Stimulated activated CD8-positive, alpha-beta memory T cell treated with anti-CD3 and anti-CD28 coated beads, Interleukin-7, amount 100 ng/mL, for 48 hours (primary cell): ENCODE results near the gene ECSCR.
"Not testable (repeated sequence)": the region's sequence is repeated elsewhere in the genome, so short reads cannot be mapped to it uniquely, and the experiment has no call there.

Experiments used
- DNase-seq, 2 donors: peaks; one replicate each; pipeline ENCODE4 v3.0.0-alpha.2; 2020; ENCODE audit warnings: low read depth in 1 of 2; ENCODE audit errors: extremely low read depth in 1 of 2

ECSCR gene, protein sequence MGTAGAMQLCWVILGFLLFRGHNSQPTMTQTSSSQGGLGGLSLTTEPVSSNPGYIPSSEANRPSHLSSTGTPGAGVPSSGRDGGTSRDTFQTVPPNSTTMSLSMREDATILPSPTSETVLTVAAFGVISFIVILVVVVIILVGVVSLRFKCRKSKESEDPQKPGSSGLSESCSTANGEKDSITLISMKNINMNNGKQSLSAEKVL

DNA sequence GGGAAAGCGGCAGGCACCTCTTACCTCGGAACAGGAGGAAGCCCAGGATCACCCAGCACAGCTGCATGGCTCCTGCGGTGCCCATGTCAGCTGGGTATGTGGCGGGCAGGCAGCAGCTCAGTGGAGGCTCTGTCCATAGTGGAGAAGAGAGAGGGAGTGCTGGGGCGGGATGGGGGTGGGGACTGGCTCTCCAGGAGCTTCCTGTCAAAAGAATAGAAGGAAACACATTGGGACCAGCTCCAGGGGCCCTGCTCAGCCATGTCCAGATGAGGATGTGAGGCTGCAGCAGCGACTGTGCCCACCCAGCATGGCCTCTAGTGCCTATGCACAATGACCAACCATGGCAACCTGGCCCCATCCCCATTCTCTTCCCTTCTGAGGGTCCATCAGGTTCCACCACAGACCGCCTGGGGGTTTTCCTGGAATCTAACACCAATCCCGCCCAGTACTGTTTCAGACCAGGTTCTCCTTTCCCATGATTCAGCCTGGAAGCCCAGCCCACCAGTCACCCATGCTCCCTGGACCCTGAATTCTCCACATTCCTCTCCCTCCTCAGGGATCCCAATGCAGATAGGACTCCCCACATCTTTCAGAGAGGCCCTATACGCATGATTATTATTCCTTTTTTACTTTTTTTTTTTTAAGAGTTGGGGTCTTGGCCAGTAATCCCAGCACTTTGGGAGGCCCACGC is at the start of gene ECSCR:
TSS of gene ECSCR (minus strand) at position 158 of the 691 bp plus-strand sequence. CDS start at position 85, 73 bp downstream.
- no peak for DNase-seq

DNA sequence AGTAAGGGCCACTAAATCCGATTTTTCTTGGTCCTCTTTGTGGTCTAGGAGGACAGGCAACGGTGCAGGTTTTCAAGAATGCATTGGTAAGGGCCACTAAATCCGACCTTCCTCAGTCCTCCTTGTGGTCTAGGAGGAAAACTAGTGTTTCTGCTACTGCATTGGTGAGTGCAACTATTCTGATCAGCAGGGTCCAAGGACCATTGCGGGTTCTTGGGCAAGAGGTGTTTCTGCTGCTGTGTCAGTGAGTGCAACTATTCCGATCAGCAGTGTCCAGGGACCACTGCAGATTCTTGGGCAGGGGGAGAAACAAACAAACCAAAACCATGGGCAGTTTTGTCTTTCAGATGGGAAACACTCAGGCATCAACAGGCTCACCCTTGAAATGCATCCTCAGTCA is 42.2 kb upstream of the ECSCR start:
- DNase-seq: not testable (repeated sequence)

DNA sequence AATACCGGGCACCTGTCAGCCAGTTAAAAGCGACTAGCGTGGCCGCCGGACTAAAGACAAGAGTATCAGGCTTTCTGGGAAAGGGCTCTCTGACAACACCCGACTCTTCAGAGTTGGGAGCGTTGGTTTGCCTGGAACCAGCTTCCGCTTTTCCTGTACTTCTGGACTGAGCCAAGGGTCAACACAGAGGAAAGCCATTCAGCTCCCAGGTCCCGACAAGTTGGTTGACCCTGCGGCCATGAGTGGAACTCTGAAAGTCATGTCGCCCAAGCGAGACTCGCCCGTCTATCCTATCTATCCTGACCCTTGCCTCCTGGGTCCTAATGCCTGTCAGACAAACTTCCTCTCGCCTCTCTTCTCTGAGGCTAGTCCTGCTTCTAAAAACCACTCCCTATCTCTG is 41.3 kb upstream of the ECSCR start:
- DNase-seq: not testable (repeated sequence)

DNA sequence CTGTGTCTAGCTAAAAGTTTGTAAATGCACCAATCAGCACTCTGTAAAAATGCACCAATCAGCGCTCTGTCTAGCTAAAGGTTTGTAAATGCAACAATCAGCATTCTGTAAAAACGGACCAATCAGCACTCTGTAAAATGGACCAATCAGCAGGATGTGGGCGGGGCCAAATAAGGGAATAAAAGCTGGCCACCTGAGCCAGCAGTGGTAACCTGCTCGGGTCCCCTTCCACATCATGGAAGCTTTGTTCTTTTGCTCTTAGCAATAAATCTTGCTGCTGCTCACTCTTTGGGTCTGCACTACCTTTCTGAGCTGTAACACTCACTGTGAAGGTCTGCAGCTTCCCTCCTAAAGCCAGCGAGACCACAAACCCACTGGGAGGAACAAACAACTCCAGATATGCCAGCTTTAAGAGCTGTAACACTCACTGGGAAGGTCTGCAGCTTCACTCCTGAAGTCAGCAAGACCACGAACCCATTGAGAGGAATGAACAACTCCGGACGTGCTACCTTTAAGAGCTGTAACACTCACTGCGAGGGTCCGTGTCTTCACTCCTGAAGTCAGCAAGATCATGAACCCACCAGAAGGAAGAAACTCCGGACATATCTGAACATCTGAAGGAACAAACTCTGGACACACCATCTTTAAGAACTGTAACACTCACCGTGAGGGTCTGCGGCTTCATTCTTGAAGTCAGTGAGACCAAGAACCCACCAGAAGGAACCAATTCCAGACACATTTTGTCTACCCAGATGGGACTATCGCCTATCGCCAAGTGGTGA is 40.7 kb upstream of the ECSCR start:
- DNase-seq: not testable (repeated sequence)

DNA sequence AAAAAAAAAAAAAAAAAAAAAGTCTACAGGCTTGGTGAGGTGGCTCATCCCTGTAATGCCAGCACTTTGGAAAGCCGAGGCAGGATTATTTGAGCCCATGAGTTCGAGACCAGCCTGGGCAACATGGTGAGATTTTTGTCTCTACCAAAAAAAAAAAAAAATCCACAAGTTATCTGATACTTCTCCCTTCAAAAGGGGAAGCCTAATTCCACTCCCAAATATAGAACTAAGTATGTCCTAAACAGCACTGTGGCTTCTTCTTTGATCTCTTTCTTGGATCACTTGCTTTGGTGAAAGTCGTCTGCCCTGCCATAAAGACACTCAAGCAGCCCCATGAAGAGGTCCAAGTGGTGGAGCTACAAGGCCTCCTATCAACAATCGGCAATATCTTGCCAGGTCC is 38.8 kb upstream of the ECSCR start:
- no peak for DNase-seq

DNA sequence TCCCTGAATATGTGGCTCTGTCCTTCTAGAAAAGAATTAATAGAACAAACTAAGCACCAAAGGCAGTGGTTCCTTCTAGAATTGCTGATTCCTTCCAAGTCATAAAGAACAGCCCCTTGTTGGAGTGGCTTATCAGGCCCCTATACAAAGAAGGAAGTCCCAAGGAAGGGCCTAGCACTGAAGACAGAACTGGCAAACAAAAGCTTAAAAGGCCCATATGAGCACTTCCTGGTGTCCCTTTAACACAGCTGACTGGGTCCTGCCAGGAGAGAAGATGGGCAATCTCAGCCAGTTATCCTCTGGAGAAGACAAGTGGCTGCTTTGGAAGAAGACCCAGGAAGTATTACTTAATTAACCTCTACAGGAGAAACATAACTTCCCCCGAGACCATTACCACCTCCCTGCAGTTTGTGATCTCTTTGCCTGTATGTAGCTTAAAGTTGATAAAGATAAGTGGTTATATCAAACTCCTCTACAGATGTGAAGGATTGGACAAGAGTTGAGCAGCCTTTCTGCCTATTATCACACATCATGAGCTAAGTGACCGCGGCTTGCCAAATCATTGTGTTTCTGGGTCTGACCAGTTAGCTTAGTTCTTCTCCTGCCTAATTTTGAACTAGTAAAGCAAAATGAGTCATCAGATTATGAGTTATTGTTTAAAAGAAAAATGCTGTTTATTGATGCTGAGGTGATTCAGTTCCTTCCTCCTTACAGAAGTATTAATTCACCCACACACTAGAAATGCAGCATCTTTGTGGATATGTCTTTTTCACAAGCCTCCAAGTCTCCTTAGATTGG is 33.3 kb upstream of the ECSCR start:
- DNase-seq: no peak

DNA sequence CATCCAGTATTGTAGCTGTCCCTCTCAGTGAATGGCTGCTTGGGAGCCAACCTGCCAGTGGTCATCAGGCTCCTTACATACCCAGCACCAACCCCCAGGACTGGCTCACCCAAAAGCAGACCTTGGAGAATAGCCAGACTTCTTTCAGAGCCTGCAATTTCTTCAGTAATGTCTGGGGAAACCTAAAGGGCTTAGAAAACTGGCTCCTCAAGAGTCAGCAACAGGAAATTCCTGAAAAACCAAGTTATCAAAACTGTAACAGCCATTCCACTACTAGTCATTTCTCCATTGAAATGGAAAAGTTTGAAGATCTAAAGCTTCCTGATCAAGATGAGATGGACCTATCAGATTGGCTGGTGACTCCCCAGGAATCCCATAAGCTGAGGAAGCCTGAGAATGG is 32.3 kb upstream of the ECSCR start:
- no peak for DNase-seq

DNA sequence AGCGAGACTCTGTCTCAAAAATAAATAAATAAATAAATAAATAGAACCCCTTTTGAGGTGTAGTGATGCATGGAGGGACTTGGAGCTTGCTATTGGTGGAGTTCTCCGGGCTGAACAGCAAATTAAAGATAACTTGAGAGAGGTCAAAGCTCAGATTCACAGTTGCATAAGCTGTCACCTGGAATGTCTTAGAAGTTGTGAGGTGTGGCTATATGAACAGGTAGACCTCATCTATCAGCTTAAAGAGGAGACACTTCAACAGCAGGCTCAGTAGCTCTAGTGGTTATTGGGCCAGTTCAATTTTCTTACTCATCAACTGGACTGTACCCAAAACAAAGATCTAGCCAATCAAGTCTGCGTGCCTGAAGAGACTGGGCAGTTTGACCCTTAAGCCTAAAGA is 31.7 kb upstream of the ECSCR start:
- DNase-seq: no peak

DNA sequence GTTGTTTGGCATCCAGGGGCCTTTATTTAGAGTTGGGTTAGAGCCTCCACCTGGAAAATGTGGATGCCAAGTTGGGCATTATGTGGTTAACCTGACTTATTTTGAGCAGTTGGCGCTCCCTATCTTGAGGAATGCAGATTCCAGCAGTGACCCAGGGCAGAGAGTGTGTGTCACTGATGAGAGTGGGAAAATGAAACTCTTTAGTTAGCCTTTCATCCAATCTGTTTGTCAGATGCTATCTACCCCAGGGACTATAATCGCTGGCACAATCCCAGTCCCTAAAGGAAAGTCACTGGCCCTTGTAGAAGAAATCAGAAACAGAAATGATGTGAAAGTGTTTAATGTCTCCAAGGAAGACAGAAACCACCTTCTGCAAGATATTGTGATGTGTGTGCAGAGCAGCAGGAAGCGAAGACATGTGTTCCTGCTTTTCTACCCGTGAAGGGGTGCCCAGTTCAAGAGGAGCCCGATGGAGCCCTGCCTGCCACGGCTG is 30.2 kb upstream of the ECSCR start:
- DNase-seq: no peak

DNA sequence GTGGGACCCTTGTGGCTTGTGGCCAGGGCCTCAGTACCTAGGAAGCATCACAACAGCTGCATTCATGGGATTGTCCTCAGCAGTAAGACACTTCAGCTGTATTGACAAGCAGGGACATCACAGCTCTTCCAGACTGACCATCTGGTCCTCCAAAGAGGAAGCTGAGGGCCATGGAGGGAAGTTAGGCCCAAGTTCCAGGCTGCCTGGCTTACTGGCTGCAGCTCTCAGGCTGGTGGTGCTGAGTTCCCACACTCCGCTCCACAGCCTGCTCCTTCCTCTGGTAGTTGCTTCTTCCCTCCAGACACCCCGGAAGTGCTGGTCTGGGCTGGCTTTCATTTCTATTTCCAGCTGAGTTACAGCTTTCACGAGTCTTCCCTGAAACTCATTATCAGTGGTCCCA is 25.7 kb upstream of the ECSCR start:
- DNase-seq: no peak

DNA sequence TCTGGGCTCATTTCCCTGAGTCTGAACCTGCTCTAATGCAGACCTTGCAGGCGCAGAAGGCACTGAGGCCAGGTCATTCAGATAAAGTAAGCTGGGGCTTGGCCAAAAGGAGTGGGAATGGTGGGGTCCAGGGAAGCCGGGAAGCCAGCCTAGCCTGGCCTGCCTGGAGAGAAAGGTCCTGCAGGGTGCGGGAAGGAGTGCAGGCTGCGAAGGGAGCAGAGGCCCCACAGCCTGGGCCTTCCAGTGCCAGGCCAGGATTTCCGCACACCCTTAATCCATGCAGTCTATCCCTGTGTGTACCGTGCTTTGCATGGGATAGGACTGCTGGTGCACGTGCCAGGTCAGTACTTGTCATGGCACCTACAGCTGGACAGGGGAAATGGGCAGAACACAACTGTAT is 23.7 kb upstream of the ECSCR start:
- no peak for DNase-seq

DNA sequence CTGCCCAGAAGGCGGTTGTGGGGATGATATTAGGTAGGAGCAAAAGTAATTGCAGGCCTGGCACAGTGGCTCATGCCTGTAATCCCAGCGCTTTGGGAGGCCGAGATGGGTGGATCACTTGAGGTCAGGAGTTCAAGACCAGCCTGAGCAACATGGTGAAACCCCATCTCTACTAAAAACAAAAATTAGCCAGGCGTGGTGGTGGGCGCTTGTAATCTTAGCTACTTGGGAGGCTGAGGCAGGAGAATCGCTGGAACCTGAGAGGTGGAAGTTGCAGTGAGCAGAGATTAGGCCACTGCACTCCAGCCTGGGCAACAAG is 20.3 kb upstream of the ECSCR start:
- not testable (repeated sequence) for DNase-seq

DNA sequence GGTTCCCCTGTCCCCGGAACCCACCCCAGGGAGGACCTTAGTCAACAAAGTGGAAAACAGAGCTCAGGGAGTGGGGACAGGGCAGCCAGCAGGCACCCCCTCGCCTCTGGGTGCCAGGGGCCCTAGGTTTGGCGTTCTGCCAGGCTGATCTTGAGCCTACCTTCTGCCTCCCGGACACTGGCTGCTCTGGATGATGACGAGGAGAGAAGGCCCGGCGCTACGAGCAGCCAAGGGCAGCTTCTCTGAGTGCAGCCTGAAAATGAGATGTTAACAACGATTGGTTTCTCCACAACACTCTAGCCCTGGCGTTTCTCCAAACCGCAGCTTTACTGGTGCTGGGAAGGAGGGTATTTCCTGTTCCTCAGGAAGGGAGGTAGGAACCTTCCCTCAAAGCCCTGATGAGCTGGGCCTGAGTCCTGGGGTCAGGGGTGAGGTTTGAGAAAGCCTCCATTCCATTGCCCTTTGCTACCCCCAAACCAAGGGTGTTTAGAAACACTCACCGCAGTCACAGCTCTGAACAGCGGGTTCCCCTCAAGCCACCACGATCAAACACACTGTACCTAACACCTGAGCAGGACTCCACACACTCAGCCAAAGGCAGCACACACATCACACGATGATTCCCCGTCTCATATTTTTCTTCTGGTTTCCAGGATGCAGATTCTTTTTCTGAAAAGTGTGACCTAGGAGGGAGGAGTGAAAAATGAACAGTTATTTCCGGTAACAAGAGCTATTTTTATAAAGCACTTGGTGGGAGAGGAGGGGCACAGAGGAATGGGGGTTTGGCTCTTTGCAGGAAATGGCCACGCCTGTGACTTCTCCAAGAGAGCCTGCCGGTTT is 19.7 kb upstream of the ECSCR start, which contains the start of gene STING1:
TSS of gene STING1 (minus strand) at position 709 of the 840 bp plus-strand sequence. CDS start 1,054 bp downstream, outside the sequence.
- DNase-seq: peak in 1 of 2 donors; percentile 55

DNA sequence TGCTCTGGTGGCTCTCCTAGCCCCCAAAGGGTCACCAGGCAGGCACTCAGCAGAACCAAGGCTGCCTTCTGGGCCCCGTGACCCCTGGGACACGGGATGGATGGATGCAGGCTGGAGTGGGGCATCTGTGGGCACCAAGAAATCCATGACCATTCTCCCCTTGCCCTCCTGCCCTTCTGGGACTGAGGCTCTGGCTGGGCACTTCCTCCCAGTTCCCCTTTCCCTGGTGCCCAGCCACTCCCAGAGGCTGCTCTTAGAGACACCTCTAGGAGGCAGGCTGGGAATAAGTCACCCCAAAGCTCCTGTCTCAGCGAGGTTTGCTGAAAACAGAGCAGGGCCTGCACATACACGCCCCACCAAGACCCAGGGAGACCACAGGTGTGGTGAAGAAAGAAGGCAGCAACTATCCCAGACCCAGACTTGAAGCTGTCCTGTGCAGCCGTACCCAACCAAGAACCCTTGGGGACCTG is 19.1 kb upstream of the ECSCR start:
- no peak for DNase-seq

DNA sequence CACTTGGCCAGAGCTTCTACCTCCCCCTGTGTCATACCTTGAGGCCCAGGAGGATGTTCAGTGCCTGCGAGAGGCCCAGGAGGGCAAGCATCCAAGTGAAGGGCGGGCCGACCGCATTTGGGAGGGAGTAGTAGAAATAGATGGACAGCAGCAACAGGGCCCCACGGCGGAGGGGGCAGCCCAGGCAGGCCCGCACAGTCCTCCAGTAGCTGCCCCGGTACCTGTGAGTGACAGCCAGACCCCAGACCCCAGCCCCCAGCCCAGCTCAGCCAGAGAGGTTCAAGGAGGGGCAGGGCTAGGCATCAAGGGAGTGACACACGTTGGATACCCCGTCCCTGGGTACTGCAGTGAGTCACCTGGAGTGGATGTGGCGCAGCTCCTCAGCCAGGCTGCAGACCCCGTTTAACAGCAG is 18.6 kb upstream of the ECSCR start:
- no peak for DNase-seq

DNA sequence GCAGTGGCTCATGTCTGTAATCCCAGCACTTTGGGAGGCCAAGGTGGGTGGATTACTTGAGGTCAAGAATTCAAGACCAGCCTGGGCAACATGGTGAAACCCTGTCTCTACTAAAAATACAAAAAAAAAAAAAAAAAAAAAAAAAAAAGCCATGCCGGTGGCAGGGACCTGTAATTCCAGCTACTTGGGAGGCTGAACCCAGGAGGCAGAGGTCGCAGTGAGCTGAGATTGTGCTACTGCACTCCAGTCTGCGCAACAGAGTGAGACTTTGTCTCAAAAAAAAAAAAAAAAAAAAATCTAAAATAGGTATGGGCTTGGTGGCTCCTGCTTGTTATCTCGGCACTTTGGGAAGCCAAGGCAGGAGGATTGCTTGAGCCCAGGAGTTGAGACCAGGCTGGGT is 17.2 kb upstream of the ECSCR start:
- not testable (repeated sequence) for DNase-seq

DNA sequence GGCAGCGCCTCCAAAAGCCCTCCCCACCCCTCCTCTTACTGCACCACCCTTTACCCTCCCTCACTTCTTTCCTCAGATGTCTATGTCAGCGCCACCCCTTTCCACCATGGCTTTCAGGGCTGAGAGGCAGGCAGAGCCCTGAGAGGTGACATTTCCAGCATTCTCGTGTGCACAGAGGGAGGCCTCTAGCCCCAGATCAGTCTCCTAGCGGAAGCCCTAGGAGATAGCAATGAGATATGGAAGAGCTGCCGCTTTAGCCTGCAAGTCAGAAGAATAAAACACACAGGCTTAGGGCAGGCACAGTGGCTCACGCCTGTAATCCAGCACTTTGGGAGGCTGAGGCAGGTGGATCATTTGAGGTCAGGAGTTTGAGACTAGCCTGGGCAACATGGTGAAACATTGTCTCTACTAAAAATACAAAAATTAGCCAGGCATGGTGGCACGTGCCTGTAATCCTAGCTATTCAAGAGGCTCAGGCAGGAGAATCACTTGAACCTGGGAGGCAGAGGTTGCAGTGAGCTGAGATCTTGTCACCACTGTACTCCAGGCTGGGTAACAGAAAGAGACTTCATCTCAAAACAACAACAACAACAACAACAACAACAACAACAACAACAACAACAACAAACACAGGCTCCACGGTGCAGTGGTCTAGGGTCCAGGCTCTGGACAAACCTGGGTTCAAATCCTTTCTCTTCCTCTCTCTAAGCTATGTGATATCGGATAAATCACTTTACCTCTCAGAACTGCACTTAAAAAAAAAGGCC is 16.3 kb upstream of the ECSCR start:
- DNase-seq: not testable (repeated sequence)

DNA sequence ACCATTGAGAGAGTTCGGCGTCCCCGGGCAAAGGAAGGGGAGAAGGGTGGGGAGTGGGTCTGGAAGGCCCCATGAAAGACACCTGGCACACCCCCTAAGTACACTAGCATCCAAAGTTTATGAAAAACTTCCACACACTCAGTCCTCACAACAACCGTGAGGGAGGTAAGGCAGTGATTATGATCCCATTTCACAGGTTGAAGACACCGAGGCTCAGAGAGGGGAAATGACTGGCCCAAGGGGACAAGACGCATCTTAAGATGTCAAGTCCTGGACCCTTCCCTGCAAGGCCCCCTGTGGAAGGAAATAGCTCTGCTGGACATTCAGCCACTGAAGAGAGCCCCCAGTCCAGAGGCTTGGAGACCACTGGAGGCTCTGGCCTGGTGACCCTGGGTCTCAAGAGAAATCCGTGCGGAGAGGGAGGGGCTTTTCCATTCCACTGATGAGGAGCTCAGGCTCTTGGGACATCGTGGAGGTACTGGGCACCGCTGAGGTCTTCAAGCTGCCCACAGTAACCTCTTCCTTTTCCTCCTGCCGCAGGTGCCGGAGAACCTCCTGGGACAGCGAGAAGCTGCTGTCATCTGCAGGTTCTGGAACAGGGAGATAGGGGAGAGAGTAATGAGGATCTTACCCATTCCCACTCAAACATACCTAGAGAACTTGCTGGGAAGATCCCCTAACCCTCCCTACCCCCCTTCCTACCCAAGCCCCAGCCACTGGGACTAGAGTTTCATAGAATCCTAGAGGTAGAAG is 13.5 kb upstream of the ECSCR start:
- no peak for DNase-seq
